HG02970 (cell line): Measurements from ENCODE around the gene ATP6V1A.
A peak's percentile ranks its signal among the peaks of the same experiment; 100 is the strongest.

ENCODE experiments used
- ATAC-seq: cut with Tn5 transposase; IDR thresholded peaks from one replicate; pipeline ENCODE4 v1.9.1; 2021; ENCODE audit warnings: mild to moderate bottlenecking, moderate library complexity, moderate number of reproducible peaks; ENCODE audit not compliant: unreplicated experiment, low FRiP score

Gene ATP6V1A

DNA sequence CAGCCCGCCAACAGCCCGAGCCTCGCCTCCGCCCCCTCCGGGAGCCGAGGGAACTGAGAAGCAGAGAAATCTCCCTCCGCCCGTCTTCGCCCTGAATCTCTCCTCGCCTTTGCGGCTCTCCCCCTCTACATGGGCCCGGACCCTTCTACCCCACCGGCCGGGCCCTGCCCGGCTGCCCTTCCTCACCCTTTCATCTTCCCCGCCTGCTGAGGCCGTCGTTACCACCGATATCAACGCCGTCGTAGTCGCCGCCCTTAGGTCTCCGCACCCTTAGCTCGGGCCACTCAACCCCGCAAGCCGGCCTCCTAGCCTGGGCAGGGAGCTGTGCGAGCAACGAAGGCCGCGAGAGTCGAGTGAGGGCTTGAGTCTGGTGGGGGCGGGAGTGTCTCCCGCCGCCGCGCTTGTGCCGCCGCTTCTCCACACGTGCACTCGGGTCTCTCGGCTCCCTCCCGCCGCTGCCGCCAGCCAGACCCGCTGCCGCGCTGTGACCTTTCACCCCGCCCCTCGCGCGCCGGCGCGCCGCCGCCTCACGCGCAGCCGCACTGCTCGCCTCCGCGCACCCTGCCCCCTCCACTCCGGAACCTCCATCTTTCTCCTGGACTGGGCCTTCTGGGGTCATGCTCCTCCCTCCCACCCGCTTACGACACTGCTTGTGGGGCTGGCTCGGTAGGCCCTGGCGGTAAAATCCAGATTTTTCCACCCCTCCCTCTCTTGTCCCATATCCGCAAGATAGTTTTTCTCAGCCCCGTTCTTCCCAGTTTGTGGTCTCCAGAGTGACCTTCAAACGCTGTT is 883 bp upstream of the ATP6V1A start, which contains the start of gene NAA50:
Gene NAA50 (minus strand): TSS at position 494 of the 792 bp plus-strand sequence. CDS start 300 bp downstream, at position 194.
- ATAC-seq = peak; percentile 59

DNA sequence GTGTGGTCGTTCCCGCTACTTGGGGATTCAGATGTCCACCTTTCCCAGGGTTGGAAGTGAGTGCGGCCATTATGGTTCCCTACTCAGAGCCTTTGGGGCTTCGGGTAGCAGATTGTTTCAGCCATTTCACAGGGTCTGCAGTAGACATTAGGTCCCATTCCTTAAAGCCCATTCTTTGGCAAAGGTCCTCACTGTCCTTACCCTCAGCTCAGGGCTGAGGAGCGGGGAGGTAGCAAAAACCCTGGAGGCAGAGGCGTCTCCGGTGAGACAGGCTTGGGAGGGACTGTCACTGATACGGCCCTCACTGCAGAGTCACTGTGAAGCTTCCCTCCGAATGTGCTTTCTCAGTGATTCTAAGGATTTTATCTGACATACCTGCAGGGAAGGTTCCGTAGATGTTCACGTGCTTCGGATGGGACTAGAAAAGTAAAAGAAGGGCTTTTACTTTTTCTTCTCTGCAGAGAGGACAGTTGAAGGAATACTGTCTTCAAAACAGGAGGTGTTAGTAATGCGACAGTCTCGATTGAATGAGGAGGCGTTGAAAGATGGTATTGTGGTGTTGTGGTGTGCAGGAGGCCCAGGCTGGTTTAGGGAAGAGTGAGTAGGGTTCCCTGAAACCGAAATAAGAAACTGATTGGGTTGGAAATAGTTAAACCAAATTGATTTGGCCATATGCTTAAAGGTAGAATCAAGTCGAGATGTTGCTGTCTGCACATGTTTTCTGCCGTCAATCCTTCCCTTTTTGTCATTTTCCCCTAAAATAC is 630 bp downstream of the ATP6V1A start:
- ATAC-seq = peak; percentile 12

DNA sequence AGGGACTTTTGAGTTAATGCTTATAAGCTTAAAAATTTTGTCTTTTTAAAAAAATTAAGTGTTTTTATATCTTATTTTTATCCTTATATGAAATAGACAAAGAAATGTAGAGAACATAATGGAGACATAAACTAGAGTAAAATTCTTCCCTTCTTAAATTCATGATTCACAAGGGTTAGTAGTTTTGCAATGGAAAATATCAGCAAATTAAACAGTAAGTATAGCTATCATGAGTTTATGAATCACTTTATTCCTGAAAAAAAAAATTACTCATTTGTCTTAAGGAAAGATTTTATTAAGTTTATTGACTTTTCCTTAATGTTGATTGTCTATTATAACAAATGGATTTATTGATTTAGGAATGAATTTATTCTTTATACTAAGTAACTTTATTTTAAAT is 4.3 kb downstream of the ATP6V1A start:
- no peak for ATAC-seq

DNA sequence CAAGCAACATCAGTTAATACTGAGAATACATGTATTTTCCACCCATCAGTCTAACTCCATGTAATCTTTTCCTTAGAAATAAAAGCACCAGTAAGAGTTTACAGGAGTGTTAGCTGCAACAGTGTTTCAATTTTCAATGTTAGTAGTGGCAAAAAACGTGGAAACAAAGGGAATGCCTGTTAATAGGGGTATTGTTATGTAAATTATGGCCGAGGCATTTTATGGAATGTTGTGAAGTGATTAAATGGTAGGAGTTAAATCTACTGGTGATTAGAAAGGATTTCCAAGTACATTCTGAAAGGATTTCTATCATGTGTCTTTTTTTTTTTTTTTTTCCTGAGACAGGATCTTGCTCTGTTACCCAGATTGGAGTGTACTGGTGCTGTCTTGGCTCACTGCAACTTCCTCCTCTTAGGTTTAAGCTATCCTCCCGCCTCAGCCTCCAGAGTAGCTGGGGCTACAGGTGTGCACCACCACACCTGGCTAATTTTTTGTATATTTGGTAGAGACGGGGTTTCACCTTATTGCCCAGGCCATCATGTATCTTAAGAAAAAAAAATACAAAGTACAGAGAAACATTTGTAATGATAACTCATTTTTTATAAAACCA is 6.6 kb downstream of the ATP6V1A start:
- no peak for ATAC-seq

DNA sequence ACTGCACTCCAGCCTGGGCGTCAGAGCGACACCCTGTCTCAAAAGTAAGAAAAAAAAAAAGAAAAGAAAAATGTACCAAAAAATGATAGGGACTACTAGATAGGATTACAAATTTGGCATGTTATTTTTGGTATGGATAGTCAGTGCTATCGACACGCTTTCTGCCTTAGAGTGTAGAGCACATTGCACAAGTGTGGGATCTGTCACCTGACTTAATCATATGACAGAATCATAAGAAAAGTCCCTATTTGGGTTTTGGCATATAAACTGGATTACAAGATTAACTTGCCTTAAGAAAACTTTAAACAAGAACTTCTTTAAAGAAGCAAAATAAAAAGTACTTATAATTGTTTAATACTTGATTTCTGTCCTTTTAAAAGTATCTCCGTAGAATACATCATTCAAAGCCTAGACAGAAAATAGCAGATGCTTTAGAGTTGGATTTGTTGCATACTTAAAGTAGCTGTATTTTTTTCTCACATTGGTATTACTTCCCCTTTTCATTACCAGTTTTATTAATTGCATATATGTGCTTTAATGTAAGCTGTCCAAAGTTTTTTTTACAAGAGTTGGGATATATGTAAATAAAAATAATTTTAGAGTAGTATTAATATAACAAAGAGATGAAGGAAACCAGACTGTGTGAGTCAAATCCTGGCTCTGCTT is 7.8 kb downstream of the ATP6V1A start:
- no peak for ATAC-seq

DNA sequence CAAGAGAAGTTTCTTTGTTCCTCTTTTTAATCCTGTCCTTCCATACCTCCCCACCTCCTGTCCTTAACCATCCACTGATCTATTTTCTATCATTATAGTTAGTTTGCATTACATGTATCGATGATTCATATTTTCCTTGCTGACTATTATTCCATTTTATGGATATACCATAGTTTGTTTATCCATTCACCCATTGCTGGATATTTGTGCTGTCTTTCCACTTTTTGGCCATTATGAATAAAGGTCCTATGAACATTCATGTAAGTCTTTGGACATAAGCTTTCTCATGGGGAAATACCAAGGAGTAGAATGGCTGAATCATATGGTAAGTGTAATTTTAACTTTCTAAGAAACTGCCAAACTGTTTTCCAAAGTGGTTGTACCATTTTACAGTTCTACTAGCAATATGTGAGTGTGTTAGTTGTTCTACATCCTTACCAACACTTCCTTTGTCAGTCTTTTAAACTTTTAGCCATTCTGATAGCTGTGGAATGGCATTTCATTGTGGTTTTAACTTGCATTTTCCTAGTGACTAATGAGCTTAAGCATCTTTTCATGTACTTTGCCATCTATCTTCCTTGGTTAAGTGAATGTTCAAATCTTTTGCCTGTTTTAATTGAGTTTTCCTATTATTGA is 11.7 kb downstream of the ATP6V1A start:
- ATAC-seq = no peak

DNA sequence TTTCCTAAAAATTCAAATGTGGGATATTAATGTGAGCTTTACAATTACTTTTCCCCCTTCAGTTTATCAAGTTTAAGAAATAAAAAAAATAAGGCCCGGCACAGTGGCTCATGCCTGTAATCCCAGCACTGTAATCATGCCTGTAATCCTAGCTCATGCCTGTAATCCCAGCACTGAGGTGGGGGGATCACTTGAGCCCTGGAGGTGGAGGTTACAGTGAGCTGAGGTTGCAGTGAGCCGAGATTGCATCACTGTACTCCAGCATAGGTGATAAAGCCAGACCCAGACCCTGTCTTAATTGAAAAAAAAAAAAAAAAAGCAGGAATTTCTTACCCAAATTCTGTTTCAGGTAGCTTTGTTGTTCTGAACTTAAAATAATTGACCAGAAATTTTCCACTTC is 17.9 kb downstream of the ATP6V1A start:
- no peak for ATAC-seq

DNA sequence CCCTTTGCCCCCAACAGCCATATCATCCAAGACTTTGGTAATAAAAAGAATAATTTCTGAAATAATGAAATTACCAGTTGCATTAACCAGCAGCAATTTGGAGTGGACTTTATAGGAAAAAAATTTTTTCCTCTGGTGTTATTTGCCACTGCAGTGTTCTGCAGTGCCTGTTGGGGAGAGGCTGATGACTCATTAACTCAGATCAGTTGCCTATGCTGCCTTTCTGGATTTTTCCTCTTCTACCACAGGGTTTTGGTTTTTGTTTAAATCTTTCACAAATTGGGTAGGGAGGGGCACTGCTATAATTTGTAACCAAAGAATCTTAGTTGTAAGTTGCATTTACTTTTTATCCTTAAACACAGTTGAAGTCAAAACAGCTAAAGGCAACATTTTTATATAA is 22.7 kb downstream of the ATP6V1A start:
- ATAC-seq = no peak

DNA sequence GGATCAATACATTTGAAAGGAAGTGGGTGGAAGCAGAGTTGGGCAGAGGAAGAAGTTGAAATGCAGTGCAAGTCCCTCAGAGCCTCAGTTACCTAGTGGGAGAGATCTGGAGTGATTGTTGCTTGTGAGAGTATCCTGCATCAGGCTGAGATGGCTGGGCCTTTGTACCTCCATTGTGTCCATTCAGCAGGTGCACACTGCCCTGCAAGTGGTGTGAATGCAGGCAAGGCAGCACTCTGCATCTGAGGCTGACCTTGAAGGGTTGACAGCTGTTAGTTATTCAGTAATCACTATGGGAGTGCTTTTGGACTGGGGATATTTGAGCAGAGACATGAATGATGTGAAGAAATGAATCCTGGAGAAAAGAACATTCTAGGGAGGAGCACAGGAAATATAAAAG is 25.2 kb downstream of the ATP6V1A start:
- no peak for ATAC-seq

DNA sequence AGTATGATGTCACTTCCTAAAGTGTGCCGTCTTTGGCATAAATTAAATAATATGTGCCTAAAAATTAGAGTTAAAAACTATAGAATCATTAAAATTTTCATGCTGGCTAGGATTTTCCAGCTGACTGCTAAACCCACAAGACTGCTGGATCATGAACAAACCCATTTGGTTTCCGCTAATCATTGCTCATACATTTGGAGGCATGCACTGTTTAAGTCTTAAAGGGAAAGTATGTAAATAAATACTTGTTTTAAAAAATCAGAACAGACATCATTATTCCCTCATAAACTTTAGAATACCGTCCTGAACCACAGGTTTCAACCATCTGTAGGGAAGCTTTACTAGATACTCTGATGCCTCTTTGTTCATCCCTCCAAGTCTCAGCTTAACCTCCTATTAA is 26.5 kb downstream of the ATP6V1A start:
- ATAC-seq = no peak

DNA sequence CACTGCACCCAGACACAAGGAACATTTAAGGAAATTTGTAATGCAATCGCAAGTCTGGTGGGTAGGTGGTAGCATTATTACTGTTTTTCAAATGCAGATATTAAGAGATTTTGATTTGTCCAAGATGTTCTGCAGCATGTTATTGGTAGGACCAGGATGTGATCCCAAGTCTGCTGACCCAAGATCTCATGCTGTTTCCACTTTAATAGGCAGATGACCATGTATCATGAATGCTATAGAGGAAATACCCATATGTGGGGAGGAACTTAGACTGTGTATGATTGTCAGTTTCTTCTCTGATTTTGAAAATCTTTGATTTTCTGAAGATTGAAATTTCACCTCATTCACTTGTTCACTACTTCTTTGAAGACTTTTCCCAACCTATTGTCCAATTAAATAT is 28.7 kb downstream of the ATP6V1A start:
- no peak for ATAC-seq

DNA sequence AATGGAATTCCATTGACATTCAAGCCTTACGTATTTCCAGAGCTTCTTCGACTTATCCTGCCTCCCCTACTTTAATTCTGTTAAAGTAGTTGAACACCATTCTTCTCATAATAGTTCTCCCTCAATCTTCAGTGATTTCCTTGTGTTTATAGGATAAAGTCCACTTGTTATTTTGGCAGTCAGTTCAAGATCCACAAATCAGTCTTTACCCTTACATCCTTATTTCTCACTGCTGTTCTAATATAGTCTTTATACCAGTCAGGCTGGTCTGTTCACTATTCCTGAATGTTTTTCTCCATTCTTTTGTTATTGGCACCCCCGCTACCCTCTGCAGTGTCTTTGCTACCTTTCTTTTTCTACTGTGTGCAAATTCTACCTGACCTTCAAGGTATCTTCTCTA is 29.7 kb downstream of the ATP6V1A start:
- ATAC-seq = no peak

DNA sequence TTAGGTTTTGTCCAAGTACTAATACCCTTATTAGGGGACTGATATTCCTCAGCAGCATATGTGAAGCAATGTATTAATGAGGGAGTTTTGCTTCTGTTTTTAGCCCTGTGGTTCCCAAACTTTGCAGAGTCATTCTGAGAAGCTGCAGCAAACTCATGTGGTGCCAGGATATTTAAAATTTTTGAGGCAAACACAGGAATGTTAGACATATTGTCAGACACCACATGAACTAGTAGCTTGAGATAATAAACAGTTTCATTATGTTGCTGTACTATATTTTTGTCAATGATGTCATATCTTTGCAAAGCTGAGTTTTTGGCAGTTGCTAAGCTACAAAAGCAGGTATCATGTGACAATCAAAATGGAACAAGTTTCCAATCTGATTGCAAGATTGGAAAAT is 36.6 kb downstream of the ATP6V1A start:
- no peak for ATAC-seq

DNA sequence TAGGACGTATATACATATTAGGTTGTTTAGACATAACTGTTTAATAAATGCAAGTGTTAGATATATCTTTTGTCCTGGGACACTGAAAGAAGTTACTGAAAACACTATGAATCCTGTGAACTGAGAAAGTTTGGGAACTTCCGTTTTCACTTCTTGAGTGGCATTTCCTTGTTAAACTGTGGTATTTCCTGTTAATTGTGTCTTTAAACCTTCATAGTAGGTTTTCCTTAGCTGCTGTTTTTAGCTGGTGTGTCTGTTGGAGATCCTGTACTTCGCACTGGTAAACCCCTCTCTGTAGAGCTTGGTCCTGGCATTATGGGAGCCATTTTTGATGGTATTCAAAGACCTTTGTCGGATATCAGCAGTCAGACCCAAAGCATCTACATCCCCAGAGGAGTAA is 37.1 kb downstream of the ATP6V1A start:
- ATAC-seq = no peak

DNA sequence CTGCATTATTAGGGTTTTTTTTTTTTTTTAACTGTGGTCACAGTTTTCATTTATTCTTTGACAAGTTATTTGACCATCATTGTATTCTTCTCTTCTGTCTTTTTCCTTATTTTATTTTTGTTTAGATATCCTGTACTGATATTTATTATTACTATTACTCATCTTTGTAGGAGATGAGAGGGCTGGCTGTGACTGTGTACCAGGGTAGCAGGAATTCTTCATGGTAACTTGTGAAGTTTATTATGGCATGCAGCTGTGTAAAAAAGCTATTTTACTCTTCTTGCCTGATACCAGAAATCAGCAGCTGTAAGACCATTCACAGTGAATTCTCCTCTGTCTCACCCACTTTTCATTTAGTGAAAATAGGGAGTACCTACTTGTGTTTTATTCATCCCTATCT is 44.5 kb downstream of the ATP6V1A start:
- ATAC-seq = no peak

DNA sequence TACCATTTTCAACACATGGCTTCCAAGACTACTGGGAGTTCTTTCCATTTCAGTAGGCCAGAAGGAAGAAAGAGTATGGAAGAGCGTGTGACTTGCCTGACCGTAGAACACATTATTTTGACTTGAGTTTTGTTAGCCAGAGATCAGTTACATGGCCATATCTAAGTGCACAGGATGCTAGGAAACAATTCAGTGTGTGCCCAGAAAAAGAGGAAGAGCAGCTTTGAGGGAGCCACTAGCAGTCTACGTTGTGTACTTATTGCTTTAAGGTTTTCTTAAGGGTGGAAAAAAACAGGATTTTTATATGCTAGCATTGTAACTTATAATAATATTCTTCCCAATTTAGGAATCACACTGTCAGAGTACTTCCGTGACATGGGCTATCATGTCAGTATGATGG is 47.7 kb downstream of the ATP6V1A start:
- ATAC-seq = no peak

DNA sequence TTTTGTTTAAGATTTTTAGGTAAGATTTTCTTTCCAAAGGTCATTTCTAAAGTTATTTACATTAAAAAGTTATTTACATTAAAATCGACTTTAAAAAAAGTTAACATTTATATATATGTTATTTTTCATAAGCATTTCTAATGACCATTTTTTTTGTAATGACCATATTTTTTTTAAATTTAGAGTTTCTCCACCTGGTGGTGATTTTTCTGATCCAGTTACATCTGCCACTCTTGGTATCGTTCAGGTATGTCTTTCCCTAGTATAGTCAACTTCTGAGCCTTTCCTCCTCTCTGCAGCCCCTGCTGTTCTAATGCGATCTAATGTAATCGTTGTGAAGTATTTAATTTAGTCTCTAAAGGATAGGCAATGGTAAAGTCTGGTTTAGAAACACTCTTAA is 48.9 kb downstream of the ATP6V1A start:
- no peak for ATAC-seq

DNA sequence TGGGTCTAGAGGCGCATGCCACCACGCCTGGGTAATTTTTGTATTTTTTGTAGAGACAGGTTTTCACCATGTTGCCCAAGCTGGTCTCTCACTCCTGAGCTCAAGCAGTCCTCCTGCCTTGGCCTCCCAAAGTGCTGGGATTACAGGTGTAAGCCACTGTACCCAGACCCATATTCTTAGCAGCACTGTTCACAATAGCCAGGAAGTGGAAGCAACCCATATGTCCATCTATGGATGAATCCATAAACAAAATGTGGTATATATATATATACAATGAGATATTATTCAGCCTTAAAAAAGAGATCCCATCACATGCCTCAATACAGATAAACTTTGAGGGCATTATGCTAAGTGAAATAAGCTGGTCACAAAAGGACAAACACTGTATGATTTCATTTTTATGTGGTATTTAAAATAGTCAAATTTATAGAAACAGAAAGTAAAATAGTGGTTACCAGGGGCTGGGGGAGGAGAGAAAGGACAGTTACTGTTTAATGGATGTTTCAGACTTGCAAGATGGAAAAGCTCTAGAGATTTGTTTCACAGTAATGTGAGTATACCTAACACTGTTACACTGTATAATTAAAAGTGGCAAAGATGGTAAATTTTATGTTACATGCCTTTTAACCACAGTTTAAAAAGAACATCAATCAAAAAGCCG is 56.1 kb downstream of the ATP6V1A start:
- ATAC-seq = no peak

DNA sequence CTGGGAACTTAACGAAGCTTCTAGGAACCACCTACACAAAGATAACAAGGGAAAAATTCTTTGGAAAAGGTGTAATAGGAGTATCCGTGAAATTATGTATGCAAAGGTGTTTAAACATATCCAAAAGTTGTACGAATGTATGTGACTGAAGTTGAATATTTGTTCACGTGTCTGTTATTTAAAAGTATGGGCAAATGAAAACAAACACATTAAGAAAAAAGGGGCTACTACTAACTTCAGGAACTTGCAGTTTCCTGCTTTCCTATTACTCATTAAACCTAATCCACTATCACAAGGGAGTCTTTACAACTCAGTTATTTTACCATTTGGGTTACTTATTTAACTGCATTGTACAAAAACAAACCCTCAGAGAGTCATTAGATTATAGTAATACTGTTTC is 57.8 kb downstream of the ATP6V1A start:
- no peak for ATAC-seq

DNA sequence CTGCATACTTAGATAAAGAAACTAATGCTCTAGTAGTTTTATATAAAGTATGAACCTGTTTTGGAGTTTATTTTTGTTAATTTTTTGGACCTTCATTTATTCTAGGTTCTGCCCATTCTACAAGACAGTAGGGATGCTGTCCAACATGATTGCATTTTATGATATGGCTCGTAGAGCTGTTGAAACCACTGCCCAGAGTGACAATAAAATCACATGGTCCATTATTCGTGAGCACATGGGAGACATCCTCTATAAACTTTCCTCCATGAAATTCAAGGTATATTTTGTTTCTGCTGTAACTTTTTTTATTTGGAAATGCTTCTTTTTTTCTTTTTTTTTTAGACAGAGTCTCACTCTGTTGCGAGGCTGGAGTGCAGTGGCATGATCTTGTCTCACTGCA is 58.4 kb downstream of the ATP6V1A start:
- ATAC-seq = no peak
